NCI-H1417 (cell line): Measurements from ENCODE around the gene C21orf58.

ENCODE experiments used
- DNase-seq, 3 experiments: peaks; one replicate each; lab custom pipeline; 2025; lab: John Stamatoyannopoulos, UW

C21orf58 gene

DNA sequence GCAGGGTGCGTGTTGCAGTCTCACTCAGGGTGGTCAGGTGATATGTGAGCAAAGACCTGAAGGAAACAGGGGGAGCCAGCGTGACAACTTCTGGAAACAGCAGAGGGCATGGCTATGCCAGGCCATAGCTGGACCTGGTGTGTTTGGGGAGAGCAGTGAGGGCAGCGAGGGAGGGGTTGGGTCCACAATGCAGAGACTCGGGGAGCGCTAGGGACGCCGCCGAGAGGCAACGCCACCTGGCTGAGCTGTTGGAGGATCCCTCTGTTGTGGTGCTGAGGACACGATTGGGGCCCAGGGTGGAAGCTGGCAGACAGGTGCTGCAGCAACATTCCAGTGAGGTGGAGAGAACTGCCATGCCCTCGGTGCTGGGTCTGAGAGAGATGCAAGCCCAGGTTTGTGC lies 68.5 kb downstream of the C21orf58 start:
- DNase-seq: no peak

DNA sequence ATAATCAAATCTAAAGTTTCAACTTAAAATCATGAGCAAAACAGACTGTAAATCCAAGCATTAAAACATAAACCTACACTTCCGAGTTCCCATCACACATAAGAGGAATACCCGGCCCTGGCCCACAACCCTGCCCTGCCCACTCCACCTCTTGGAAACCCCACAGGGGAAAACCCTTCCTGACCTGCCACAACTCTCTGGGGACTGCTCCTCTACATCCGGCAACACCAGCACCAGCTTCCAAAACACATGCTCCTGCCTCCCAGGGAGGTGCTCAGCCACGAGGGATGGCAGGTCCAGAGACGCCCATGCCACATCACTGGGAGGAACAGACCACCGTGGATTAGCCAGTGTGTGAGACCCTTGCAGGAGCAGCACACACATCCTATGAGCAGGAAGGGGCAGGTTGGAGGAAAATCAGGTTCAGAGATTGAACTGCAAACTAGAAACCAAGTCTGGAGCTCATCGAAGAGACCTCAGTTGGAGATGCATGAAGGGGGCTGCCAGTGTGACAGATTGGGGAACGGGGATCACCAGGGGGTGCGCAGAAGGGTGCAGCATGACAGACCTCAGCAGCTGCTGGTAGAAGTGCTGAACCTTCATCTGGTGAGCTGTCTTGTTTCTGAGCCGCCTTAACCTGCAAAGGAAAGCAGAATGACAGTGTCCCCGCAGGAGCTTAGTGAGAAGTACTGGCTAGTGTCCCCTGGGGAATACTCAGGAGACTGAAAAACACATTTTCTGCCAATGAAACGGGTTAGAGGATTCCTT lies 69.3 kb downstream of the C21orf58 start:
- DNase-seq: no peak

DNA sequence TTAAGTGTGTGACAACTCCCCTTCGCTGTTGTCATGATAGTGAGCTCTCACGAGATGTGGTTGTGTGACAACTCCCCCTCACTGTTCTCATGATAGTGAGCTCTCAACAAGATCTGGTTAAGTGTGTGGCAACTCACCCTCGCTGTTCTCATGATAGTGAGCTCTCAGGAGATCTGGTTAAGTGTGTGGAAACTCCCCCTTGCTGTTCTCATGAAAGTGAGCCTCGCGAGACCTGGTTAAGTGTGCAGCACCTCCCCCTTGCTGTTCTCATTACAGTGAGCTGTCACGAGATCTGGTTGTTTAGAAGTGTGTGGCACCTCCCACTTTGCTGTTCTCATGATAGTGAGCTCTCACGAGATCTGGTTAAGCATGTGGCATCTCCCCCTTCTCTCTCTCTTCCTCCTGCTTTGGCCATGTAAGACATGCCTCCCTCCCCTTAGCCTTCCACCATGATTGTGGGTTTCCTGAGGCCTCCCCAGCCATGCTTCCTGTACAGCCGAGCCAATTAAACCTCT lies 70.0 kb downstream of the C21orf58 start:
- DNase-seq: peak in 1 of 3 experiments; percentile 43

DNA sequence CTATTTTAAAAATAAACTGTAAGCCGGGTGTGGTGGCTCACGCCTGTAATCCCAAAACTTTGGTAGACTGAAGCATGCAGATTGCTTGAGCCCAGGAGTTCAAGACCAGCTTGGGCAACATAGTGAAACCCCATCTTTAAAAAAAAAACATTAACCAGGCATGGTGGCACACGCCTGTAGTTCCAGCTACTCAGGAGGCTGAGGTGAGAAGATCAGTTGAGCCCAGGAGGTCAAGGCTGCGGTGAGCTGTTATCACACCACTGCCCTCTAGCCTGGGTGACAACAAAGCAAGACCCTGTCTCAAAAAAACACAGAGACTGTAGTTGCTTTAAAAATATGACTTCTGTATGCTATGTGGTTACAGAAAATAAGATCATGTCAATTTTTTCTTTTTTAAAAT lies 70.8 kb downstream of the C21orf58 start:
- DNase-seq: no peak
